HepG2 (cell line): ENCODE measurements around the gene ANO4.

Source experiments
- CBX2 ChIP-seq, 2 experiments: fragments of 200-600 bp in 1 of 2; sonication (generic); formaldehyde crosslinking in 1 of 2; IDR thresholded peaks; 2 replicates each; pipeline versions ENCODE4 v1.7.0 to v1.8.1; 2018 to 2022; ENCODE audit warnings: low read depth in 2 of 2, low read length in 1 of 2, mild to moderate bottlenecking in 1 of 2, missing genetic modification reagents in 1 of 2
- EEA1 ChIP-seq: sonication (generic); formaldehyde crosslinking; IDR thresholded peaks from 2 replicates; pipeline ENCODE4 v1.5.1; 2020; ENCODE audit warnings: mild to moderate bottlenecking, missing genetic modification reagents, borderline replicate concordance
- ETV6 ChIP-seq: sonication (generic); formaldehyde crosslinking; conservative IDR thresholded peaks from 2 replicates; pipeline ENCODE4 v1.4.0; 2020; ENCODE audit warnings: missing genetic modification reagents
- KDM3A ChIP-seq: IDR thresholded peaks from 2 replicates; pipeline ENCODE4 v1.6.1; 2018; ENCODE audit warnings: low read depth, missing compliant biosample characterization
- KDM5A ChIP-seq: fragments of 200-600 bp; sonication (generic); IDR thresholded peaks from 2 replicates; pipeline ENCODE4 v1.7.0; 2018; ENCODE audit warnings: antibody characterized with exemption, mild to moderate bottlenecking, low read length, borderline replicate concordance
- KLF12 ChIP-seq: sonication (generic); formaldehyde crosslinking; IDR thresholded peaks from 2 replicates; pipeline ENCODE4 v1.4.0; 2020; ENCODE audit warnings: missing genetic modification reagents, borderline replicate concordance
- PLRG1 ChIP-seq: fragments of 450-650 bp; conservative IDR thresholded peaks from 2 replicates; pipeline ENCODE4 v1.6.1; 2016
- POLR2A ChIP-seq, 2 experiments: IDR thresholded peaks; 2 replicates each; pipeline ENCODE4 v1.6.1; 2011; ENCODE audit warnings: low read depth in 2 of 2, low read length in 2 of 2, mild to moderate bottlenecking in 1 of 2, moderate library complexity in 1 of 2; ENCODE audit not compliant: insufficient read depth in 1 of 2
- PRMT3 ChIP-seq: sonication (generic); formaldehyde crosslinking; IDR thresholded peaks from 2 replicates; pipeline ENCODE4 v1.8.1; 2022; ENCODE audit warnings: low read depth, mild to moderate bottlenecking, moderate library complexity, missing genetic modification reagents, borderline replicate concordance
- SUZ12 ChIP-seq: fragments of 150-350 bp; IDR thresholded peaks from 2 replicates; pipeline ENCODE4 v1.6.1; 2014; ENCODE audit warnings: low read depth, low read length
- ZNF136 ChIP-seq: sonication (generic); formaldehyde crosslinking; IDR thresholded peaks from 2 replicates; pipeline ENCODE4 v1.8.1; 2022; ENCODE audit warnings: low read depth, mild to moderate bottlenecking, moderate library complexity, missing genetic modification reagents
- ZNF256 ChIP-seq: sonication (generic); formaldehyde crosslinking; conservative IDR thresholded peaks from 2 replicates; pipeline ENCODE4 v1.4.0; 2020; ENCODE audit warnings: missing genetic modification reagents

- TF ChIP-seq PRMT3 (CRISPR knock-in tag) (no peak), ZNF136 (CRISPR knock-in tag) (no peak), PLRG1 (no peak), ETV6 (CRISPR knock-in tag) (no peak), KLF12 (CRISPR knock-in tag) (no peak), SUZ12 (no peak), CBX2 (IDR thresholded peaks at IDR 0.05; ENCODE audit: low read depth, low read length) (no peak), CBX2 (CRISPR knock-in tag; IDR thresholded peaks at IDR 0.05; ENCODE audit: low read depth) (no peak), EEA1 (CRISPR knock-in tag) (no peak), KDM5A (no peak), KDM3A (no peak), ZNF256 (no peak), POLR2A (IDR thresholded peaks at IDR 0.05; ENCODE audit: insufficient read depth in 1 of 2, low read depth in 2 of 2, low read length in 2 of 2) (no peak)
These were observed 251.2 kb downstream of the ANO4 start for GRCh38 chr12:101045486-101046464.
